Ovary (tissue), 9 donors: Measurements from ENCODE around the gene SLC39A7. TPM values are rescaled to one million over a fixed set of nuclear protein-coding genes. Genes with fewer than 3 reads are reported as not detected.

Experiments used
- DNase-seq, 5 donors: peaks; one replicate each; pipeline ENCODE4 v3.0.0-alpha.2; 2019 to 2020
- H3K27ac ChIP-seq, 2 donors: fragments of 200-600 bp; one replicate each; pipeline versions ENCODE4 v1.5.1 to v1.8.0; 2019 to 2022
- H3K27me3 ChIP-seq: fragments of 200-600 bp; one replicate; pipeline ENCODE4 v1.8.0; 2022
- H3K36me3 ChIP-seq: fragments of 200-600 bp; sonication (generic); one replicate; pipeline ENCODE4 v1.5.1; 2019
- H3K4me1 ChIP-seq: one replicate; pipeline ENCODE4 v1.8.1; 2013; ENCODE audit warnings: mild to moderate bottlenecking, moderate library complexity; ENCODE audit not compliant: insufficient read depth
- H3K4me3 ChIP-seq: fragments of 200-600 bp; sonication (generic); one replicate; pipeline ENCODE4 v1.5.1; 2017
- H3K9me3 ChIP-seq, 2 donors: fragments of 200-600 bp in 1 of 2; sonication (generic) in 1 of 2; one replicate each; pipeline versions ENCODE4 v1.5.1 to v1.8.1; 2013 to 2019; ENCODE audit warnings: mild to moderate bottlenecking in 1 of 2, moderate library complexity in 1 of 2
- EP300 ChIP-seq: sonication (generic); formaldehyde crosslinking; IDR thresholded peaks from one replicate; pipeline ENCODE4 v1.6.1; 2017; ENCODE audit warnings: antibody characterized with exemption
- POLR2A ChIP-seq: fragments of 450-650 bp; IDR thresholded peaks from one replicate; pipeline ENCODE4 v1.6.1; 2017; ENCODE audit warnings: antibody characterized with exemption, mild to moderate bottlenecking, moderate library complexity
- WGBS, 3 donors: extraction: QIAGEN DNeasy Blood & Tissue Kit in 1 of 3; methylation state at CpG; one replicate each; pipeline versions ENCODE4 v1.1.5 to v1.1.7; 2013 to 2017; 5-methylcytosine and 5-hydroxymethylcytosine counted together
- intact Hi-C, 4 donors: fragments of 100-400 bp; cut with DNase I; formaldehyde crosslinking; loops; one replicate each; pipeline versions ENCODE4 v1.11.0 to v1.15.1; 2022 to 2023
- polyA plus RNA-seq, 2 donors: library from polyadenylated mRNA; stranded (reverse); fragments of 200-250 nt in 1 of 2; fragments of 350-450 nt in 1 of 2; fragmentation: Illumina TruSeq in 1 of 2; extraction: RNeasy Lipid Tissue Mini Kit (QIAGEN cat#74804) in 1 of 2; gene quantifications; one replicate each; pipeline ENCODE4 v1.2.3, GENCODE V29; 2013 to 2014
- total RNA-seq, 7 donors: library from RNA; depleted of rRNA in 2 of 7; stranded (reverse); fragments of >200 nt in 2 of 7; fragmentation: NEBNext Ultra II Directional in 3 of 7; extraction: Animal tissue kit (Norgen Biotek cat#: 25700) in 3 of 7; gene quantifications; one replicate each; pipeline versions ENCODE4 v1.1.0 to v1.2.4, GENCODE V29; 2016 to 2023
- TF ChIP-seq, protein P1 (sequence below), 3 donors: fragments of 450-650 bp in 2 of 3; fragments of 200-600 bp in 1 of 3; IDR thresholded peaks; one replicate each; pipeline versions ENCODE4 v1.5.1 to v1.8.0; 2016 to 2022; ENCODE audit warnings: antibody characterized with exemption in 3 of 3, mild to moderate bottlenecking in 1 of 3
- donor health status: DM: no; HTN: no; CAD: no; lungs with moderate emphysema.
- donor health status: DM: no; HTN: no; CAD: no.
- donor health status: Bipolar disorder and iron deficiency.
- donor health status: DM: yes; HTN: yes; CAD: no.
- donor health status: DM: no; HTN: no; CAD: no.
- donor health status: DM: yes; HTN: yes; CAD: no.

Gene SLC39A7
- total and polyA plus RNA-seq, 9 donors: 27.4 to 80.0 (median 61.2) TPM

DNA sequence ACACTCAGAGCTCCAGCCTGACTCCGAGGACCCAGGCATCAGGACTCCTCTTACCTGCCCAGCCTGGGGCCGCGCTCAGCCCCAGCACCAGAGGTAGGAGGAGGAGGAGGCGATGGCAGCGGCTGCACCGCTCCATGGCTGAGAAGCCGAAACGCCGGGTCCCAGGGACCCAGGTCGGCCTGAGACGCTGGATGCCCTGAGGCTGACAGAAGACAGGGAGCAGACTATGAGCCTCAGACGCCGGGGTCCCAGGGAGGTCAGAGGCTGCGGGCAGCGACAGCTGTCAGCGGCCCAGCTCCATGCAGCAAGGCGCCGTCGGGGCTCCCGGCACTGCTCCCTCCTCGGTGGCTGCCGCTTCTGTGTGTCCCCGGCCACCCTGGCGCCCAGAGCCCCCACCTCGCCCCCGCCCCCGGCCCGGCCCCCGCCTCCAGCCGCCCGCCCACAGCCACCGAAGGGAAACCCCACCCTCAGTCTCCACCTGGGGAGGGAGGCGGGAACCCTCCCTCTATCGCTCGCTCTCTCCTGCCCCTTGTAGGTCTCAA, 8.5 kb upstream of the SLC39A7 start, which contains the start of gene COL11A2:
COL11A2 (minus strand) TSS at position 363 of the 542 bp plus-strand sequence; CDS start at position 136, 227 bp downstream.
- Histone ChIP-seq H3K36me3 (no peaks in the 10 kb centered on the region), H3K27me3 (no peaks in the 10 kb centered on the region), H3K27ac (peak within 1 kb of the TSS in 1 of 2 donors; percentile 32), H3K4me3 (peak within 1 kb of the TSS; percentile 27), H3K9me3 (no peaks in the 10 kb centered on the region), H3K4me1 (peaks cover 1% of the 10 kb centered on the region)
- intact Hi-C loops: no loop called here
- WGBS, 3 donors: 7 to 13% (median 9%) methylated on average over 32 to 35 of the region's 35 CpGs
- TF ChIP-seq EP300 (no peak), POLR2A (no peak)
- TF ChIP-seq, protein P1, sequence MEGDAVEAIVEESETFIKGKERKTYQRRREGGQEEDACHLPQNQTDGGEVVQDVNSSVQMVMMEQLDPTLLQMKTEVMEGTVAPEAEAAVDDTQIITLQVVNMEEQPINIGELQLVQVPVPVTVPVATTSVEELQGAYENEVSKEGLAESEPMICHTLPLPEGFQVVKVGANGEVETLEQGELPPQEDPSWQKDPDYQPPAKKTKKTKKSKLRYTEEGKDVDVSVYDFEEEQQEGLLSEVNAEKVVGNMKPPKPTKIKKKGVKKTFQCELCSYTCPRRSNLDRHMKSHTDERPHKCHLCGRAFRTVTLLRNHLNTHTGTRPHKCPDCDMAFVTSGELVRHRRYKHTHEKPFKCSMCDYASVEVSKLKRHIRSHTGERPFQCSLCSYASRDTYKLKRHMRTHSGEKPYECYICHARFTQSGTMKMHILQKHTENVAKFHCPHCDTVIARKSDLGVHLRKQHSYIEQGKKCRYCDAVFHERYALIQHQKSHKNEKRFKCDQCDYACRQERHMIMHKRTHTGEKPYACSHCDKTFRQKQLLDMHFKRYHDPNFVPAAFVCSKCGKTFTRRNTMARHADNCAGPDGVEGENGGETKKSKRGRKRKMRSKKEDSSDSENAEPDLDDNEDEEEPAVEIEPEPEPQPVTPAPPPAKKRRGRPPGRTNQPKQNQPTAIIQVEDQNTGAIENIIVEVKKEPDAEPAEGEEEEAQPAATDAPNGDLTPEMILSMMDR (IDR thresholded peaks at IDR 0.05): no peak
- no peak for DNase-seq

DNA sequence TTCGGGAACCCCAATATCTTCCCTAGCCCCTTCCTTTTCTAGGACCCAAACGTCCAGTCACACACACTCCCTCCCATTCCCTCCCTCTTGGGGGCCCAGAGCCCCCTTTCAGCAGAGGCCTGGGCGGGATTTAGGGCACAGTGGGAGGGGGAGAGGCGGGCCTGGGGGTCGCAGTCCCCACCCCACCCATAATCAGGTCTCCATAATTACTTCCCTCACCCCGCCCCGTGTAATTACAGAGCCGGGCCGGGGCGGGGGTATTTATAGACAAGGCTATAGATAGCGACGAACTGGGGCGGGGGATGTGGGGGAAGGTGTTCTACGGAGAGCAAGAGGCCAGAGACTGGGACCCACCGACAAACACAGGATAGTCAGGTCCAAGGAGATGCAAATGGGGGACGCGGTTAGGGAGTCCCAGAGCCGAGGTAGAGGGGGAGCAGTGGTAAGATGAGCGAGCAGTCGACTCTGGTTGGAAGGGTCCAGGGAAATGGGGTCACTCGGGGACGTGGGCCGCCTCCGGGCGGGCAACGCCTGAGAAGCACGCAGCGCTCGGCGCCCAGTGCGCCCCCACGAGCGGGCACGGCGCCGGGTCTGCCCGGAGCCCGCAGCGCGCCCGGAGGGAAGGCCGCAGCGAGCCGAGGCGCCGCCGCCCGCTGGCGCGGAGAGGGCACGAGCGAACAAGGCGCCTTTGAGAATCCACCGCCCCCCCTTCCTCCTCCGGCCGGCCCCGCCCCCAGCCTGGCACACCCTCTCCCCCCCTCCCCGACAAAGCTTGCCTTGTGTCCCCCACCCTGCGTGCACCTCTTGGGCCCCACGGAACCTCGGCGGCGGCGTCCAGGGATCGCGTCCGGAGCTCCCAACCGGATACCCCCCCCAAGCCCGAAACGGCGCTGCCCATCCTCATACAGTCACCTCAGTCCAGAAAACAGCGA, 7.7 kb upstream of the SLC39A7 start:
- H3K36me3 ChIP-seq: no peaks in the 10 kb centered on the region
- no peaks in the 10 kb centered on the region for H3K9me3 ChIP-seq
- intact Hi-C loops: no loop called here
- TF ChIP-seq POLR2A (no peak), EP300 (no peak)
- TF ChIP-seq, protein P1 (IDR thresholded peaks at IDR 0.05): no peak
- WGBS, 3 donors: 1 to 3% (median 2%) methylated on average over 62 to 72 of the region's 72 CpGs
- H3K4me1 ChIP-seq: peaks cover 1% of the 10 kb centered on the region
- H3K27ac ChIP-seq: peak overlapping the region in 1 of 2 donors; percentile 32
- DNase-seq: peak in 4 of 5 donors; percentile 41 to 65 (median 58)
- H3K27me3 ChIP-seq: no peaks in the 10 kb centered on the region
- peak overlapping the region; percentile 27 for H3K4me3 ChIP-seq

DNA sequence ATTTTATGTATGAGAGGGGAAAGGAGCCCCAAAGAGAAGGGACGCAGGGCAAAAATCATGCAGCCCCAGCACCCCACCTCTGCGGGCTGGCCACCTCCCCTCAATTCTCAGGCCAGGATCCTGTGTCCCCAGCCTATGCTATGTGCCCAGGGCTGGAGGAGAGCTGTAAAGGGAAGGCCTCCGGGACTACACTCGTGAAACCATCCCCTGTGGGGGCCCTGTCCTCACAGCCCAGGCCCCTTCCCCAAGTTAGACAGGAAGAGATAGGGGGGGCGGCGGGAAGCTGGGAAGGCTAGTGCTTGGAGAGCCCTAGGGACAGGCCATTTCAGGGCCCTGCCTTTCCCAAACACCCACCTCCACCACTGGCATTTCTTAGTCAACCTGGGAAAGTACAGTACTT, 7.0 kb upstream of the SLC39A7 start:
- H3K27ac ChIP-seq: peak overlapping the region in 1 of 2 donors; percentile 9
- no peaks in the 10 kb centered on the region for H3K36me3 ChIP-seq

DNA sequence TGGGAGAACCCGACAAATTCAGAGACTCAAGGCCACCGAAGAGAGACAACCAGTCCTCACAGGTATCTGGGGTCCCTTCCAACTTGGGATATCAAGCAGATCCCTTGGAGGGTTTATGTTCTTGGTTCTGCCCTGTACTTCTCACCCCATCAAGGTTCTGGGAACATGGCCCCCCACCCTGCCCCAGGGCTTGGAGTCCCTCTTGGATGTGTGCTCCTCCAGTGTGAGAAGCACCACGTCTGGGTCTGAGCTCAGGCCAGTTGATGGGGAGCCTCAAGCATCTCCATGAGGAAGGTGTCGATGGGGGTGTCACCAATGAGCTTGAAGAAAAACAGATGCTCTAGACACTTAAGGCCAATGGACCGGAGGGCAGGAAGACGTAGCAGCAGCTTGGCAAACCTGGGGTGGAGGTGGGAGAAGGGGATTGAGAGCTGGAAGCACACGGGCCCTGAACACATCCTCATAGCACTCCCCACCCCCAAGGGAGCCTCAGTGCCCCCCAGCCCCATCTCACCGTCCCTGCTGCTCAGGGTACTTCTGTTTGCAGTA, 6.2 kb upstream of the SLC39A7 start:
- intact Hi-C loops: no loop called here
- Histone ChIP-seq H3K9me3 (no peaks in the 10 kb centered on the region), H3K4me1 (peaks cover 1% of the 10 kb centered on the region), H3K27me3 (no peaks in the 10 kb centered on the region), H3K4me3 (no peak overlapping the region), H3K27ac (no peak overlapping the region), H3K36me3 (no peaks in the 10 kb centered on the region)
- 51 to 67% (median 53%) methylated on average over 8 of the region's 8 CpGs for WGBS, 3 donors
- no peak for TF ChIP-seq EP300
- TF ChIP-seq POLR2A: no peak
- TF ChIP-seq, protein P1 (IDR thresholded peaks at IDR 0.05): no peak
- DNase-seq: peak in 1 of 5 donors; percentile 28

More for the DNA sequence above, 7.0 kb upstream of the SLC39A7 start:
- 53 to 69% (median 55%) methylated on average over 6 of the region's 6 CpGs for WGBS, 3 donors
- Histone ChIP-seq H3K4me3 (no peak overlapping the region), H3K27me3 (no peaks in the 10 kb centered on the region), H3K4me1 (peaks cover 1% of the 10 kb centered on the region), H3K9me3 (no peaks in the 10 kb centered on the region)
- intact Hi-C loops: no loop called here
- TF ChIP-seq EP300 (no peak), POLR2A (no peak)
- TF ChIP-seq, protein P1 (IDR thresholded peaks at IDR 0.05): no peak
- DNase-seq: peak in 1 of 5 donors; percentile 40
